Astrocyte (in vitro differentiated cells and primary cell): ENCODE measurements around the gene ME3.

Source experiments
- EZH2 ChIP-seq: IDR thresholded peaks from 2 replicates; pipeline ENCODE4 v1.6.1; 2012; ENCODE audit warnings: mild to moderate bottlenecking, low read length, inconsistent platforms; ENCODE audit not compliant: insufficient read depth
- TF ChIP-seq, protein P1 (sequence below): IDR thresholded peaks from 2 replicates; pipeline ENCODE4 v1.5.1; 2011; ENCODE audit warnings: low read depth, mild to moderate bottlenecking, inconsistent platforms, low read length, moderate library complexity; ENCODE audit not compliant: insufficient read depth

DNA sequence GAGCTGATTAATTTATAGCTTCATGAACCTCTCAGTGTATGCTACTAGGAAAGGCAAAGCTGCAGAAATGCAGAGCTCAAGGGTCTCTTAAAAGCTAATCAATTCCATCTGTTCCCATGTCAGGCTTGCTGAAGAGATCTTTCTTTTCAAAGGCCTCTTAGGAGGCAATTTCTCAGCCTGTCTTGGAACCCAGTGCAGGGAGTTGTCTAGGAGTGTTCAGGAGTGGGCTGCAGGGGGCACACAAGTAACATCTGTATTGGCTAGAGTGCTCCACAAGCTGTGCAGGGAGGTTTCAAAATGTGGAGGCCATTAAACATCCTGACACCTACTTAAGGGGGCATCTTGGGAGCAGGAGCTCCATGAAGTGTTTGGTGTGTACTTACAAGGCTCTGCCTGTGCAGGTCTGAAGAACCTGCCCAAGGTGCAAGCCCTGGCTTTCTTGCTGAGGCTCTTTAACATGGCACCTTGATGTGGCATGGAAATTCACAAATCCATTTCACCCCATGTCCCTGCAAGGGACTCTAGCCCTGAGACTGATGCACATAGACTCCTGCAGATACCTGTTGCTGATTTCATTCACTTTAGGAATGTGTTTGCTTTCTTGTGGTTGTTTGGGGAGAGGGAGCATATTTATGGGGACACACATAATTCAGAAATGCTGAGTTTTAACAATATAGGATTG lies 134.7 kb downstream of the ME3 start:
- TF ChIP-seq, protein P1, sequence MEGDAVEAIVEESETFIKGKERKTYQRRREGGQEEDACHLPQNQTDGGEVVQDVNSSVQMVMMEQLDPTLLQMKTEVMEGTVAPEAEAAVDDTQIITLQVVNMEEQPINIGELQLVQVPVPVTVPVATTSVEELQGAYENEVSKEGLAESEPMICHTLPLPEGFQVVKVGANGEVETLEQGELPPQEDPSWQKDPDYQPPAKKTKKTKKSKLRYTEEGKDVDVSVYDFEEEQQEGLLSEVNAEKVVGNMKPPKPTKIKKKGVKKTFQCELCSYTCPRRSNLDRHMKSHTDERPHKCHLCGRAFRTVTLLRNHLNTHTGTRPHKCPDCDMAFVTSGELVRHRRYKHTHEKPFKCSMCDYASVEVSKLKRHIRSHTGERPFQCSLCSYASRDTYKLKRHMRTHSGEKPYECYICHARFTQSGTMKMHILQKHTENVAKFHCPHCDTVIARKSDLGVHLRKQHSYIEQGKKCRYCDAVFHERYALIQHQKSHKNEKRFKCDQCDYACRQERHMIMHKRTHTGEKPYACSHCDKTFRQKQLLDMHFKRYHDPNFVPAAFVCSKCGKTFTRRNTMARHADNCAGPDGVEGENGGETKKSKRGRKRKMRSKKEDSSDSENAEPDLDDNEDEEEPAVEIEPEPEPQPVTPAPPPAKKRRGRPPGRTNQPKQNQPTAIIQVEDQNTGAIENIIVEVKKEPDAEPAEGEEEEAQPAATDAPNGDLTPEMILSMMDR = no peak
- no peak for TF ChIP-seq EZH2
